Measurements from ENCODE around the gene ATG9A.

ATG9A gene

GRCh38 chr2:219213026-219213415 lies 16.4 kb downstream of the ATG9A start:
- Histone ChIP-seq H3K27ac (no peak overlapping the region), H3K36me3 (replicated peaks) (peaks cover 9% of the 10 kb centered on the region), H3K4me3 (ENCODE audit: low read depth, low read length) (no peak overlapping the region), H3K27me3 (replicated peaks) (no peaks in the 10 kb centered on the region)
- in situ Hi-C loops (cut with HindIII; ENCODE audit: low pct_ligation_motif_present, low sequenced_read_pairs), result no loop called here
- TF ChIP-seq CTCF (IDR thresholded peaks at IDR 0.05; ENCODE audit: low read depth, low read length, missing control alignments), result no peak
- no peak for DNase-seq

- H3K4me3 ChIP-seq (ENCODE audit: low read depth, low read length), result no peak overlapping the region
- H3K36me3 ChIP-seq (replicated peaks), result peaks cover 9% of the 10 kb centered on the region
- DNase-seq, result no peak
- in situ Hi-C loops (cut with HindIII; ENCODE audit: low pct_ligation_motif_present, low sequenced_read_pairs), result no loop called here
- no peaks in the 10 kb centered on the region for H3K27me3 ChIP-seq (replicated peaks)
- no peak for TF ChIP-seq CTCF (IDR thresholded peaks at IDR 0.05; ENCODE audit: low read depth, low read length, missing control alignments)
- H3K27ac ChIP-seq, result no peak overlapping the region
These were observed 18.5 kb downstream of the ATG9A start for GRCh38 chr2:219210886-219211362.

GRCh38 chr2:219210196-219210885 lies 19.1 kb downstream of the ATG9A start:
- in situ Hi-C loops (cut with HindIII; ENCODE audit: low pct_ligation_motif_present, low sequenced_read_pairs), result no loop called here
- no peaks in the 10 kb centered on the region for H3K27me3 ChIP-seq (replicated peaks)
- DNase-seq, result no peak
- peaks cover 9% of the 10 kb centered on the region for H3K36me3 ChIP-seq (replicated peaks)
- no peak overlapping the region for H3K4me3 ChIP-seq (ENCODE audit: low read depth, low read length)
- no peak overlapping the region for H3K27ac ChIP-seq
- no peak for TF ChIP-seq CTCF (IDR thresholded peaks at IDR 0.05; ENCODE audit: low read depth, low read length, missing control alignments)

- in situ Hi-C loops (cut with HindIII; ENCODE audit: low pct_ligation_motif_present, low sequenced_read_pairs), result no loop called here
- H3K27ac ChIP-seq, result no peak overlapping the region
- H3K36me3 ChIP-seq (replicated peaks), result peaks cover 9% of the 10 kb centered on the region
- no peak overlapping the region for H3K4me3 ChIP-seq (ENCODE audit: low read depth, low read length)
- no peaks in the 10 kb centered on the region for H3K27me3 ChIP-seq (replicated peaks)
- DNase-seq, result no peak
- no peak for TF ChIP-seq CTCF (IDR thresholded peaks at IDR 0.05; ENCODE audit: low read depth, low read length, missing control alignments)
These were observed 19.9 kb downstream of the ATG9A start for GRCh38 chr2:219209236-219210195.

GRCh38 chr2:219207884-219208740 lies 21.3 kb downstream of the ATG9A start:
- H3K36me3 ChIP-seq (replicated peaks), result peaks cover 9% of the 10 kb centered on the region
- H3K27ac ChIP-seq, result no peak overlapping the region
- in situ Hi-C loops (cut with HindIII; ENCODE audit: low pct_ligation_motif_present, low sequenced_read_pairs), result no loop called here
- no peak for TF ChIP-seq CTCF (IDR thresholded peaks at IDR 0.05; ENCODE audit: low read depth, low read length, missing control alignments)
- H3K4me3 ChIP-seq (ENCODE audit: low read depth, low read length), result no peak overlapping the region
- no peaks in the 10 kb centered on the region for H3K27me3 ChIP-seq (replicated peaks)
- DNase-seq, result peak; percentile 8
